ENCODE data around the gene RAB14. TPM values are rescaled to one million over a fixed set of nuclear protein-coding genes. Genes with fewer than 3 reads are reported as not detected.

RAB14 gene
- total and polyA plus RNA-seq, 2 donors from 2014 or later, result 48.0 to 78.6 TPM

- no peaks in the 10 kb centered on the region for H3K27me3 ChIP-seq (ENCODE audit: control insufficient read depth, insufficient read depth, low read length)
- peaks cover 5 to 39% (median 11%) of the 10 kb centered on the region in 3 donors for H3K4me1 ChIP-seq (ENCODE audit: control insufficient read depth in 2 of 3, insufficient read depth in 2 of 3, low read depth in 1 of 3, low read length in 3 of 3)
- TF ChIP-seq CTCF (IDR thresholded peaks at IDR 0.05; ENCODE audit: borderline replicate concordance, extremely low read depth, insufficient read depth), result no peak
- H3K36me3 ChIP-seq (ENCODE audit: control insufficient read depth in 2 of 3, insufficient read depth in 3 of 3, low read length in 3 of 3), result peaks cover 3 to 13% (median 7%) of the 10 kb centered on the region in 3 donors
- H3K4me3 ChIP-seq (ENCODE audit: low read length in 3 of 3), result no peak overlapping the region
- no peaks in the 10 kb centered on the region for H3K9me3 ChIP-seq (ENCODE audit: control insufficient read depth in 2 of 3, insufficient read depth in 1 of 3, low read length in 3 of 3)
- intact Hi-C loops (cut with DNase I), result no loop called here
- DNase-seq (no peak), FAIRE-seq (no peak)
- no peak overlapping the region for H3K9ac ChIP-seq (ENCODE audit: low read length in 3 of 3)
- H3K27ac ChIP-seq (ENCODE audit: low read depth in 2 of 2, low read length in 2 of 2), result peak overlapping the region in 1 of 2 donors; percentile 28
These were observed 17.8 kb downstream of the RAB14 start for GRCh38 chr9:121183666-121184423.

GRCh38 chr9:121182989-121183388, 18.7 kb downstream of the RAB14 start:
- TF ChIP-seq CTCF (IDR thresholded peaks at IDR 0.05; ENCODE audit: borderline replicate concordance, extremely low read depth, insufficient read depth), result no peak
- H3K9me3 ChIP-seq (ENCODE audit: control insufficient read depth in 2 of 3, insufficient read depth in 1 of 3, low read length in 3 of 3), result no peaks in the 10 kb centered on the region
- H3K27ac ChIP-seq (ENCODE audit: low read depth in 2 of 2, low read length in 2 of 2), result no peak overlapping the region
- FAIRE-seq (no peak), DNase-seq (no peak)
- no peak overlapping the region for H3K9ac ChIP-seq (ENCODE audit: low read length in 3 of 3)
- peaks cover 6 to 44% (median 11%) of the 10 kb centered on the region in 3 donors for H3K4me1 ChIP-seq (ENCODE audit: control insufficient read depth in 2 of 3, insufficient read depth in 2 of 3, low read depth in 1 of 3, low read length in 3 of 3)
- intact Hi-C loops (cut with DNase I), result no loop called here
- no peaks in the 10 kb centered on the region for H3K27me3 ChIP-seq (ENCODE audit: control insufficient read depth, insufficient read depth, low read length)
- H3K4me3 ChIP-seq (ENCODE audit: low read length in 3 of 3), result no peak overlapping the region
- peaks cover 3 to 13% (median 3%) of the 10 kb centered on the region in 3 donors for H3K36me3 ChIP-seq (ENCODE audit: control insufficient read depth in 2 of 3, insufficient read depth in 3 of 3, low read length in 3 of 3)

GRCh38 chr9:121182101-121182836, 19.4 kb downstream of the RAB14 start:
- no peak for TF ChIP-seq CTCF (IDR thresholded peaks at IDR 0.05; ENCODE audit: borderline replicate concordance, extremely low read depth, insufficient read depth)
- Histone ChIP-seq H3K9ac (ENCODE audit: low read length in 3 of 3) (no peak overlapping the region), H3K4me1 (ENCODE audit: control insufficient read depth in 2 of 3, insufficient read depth in 2 of 3, low read depth in 1 of 3, low read length in 3 of 3) (peaks cover 7 to 47% (median 11%) of the 10 kb centered on the region in 3 donors), H3K27ac (ENCODE audit: low read depth in 2 of 2, low read length in 2 of 2) (no peak overlapping the region), H3K27me3 (ENCODE audit: control insufficient read depth, insufficient read depth, low read length) (no peaks in the 10 kb centered on the region), H3K4me3 (ENCODE audit: low read length in 3 of 3) (peak overlapping the region in 1 of 3 donors; percentile 7), H3K9me3 (ENCODE audit: control insufficient read depth in 2 of 3, insufficient read depth in 1 of 3, low read length in 3 of 3) (no peaks in the 10 kb centered on the region), H3K36me3 (ENCODE audit: control insufficient read depth in 2 of 3, insufficient read depth in 3 of 3, low read length in 3 of 3) (peaks cover 3 to 13% (median 3%) of the 10 kb centered on the region in 3 donors)
- DNase-seq (no peak), FAIRE-seq (peak; percentile 3)
- intact Hi-C loops (cut with DNase I), result no loop called here

All from kidney (tissue), 14 donors.